ENCODE measurements around the gene MACROD2.

DNA sequence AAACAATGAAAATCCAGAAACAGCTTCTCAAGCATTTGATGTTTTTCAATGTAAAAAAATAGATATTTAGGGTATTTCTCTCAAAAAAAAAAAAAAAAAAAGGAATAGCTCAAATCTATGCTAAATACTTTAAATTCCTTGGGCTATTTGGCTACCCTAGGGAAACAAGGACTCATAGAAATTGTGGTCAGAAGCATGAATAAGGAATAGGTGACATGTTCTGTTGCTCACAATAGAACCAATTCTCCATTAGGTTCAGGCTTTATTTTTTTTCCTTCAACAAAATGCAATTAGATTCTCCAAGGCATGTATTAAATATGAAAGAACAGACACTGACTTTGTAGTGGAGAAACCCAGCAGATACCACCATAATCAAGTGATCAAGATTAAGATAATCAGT lies 1246.4 kb downstream of the MACROD2 start:
- TF ChIP-seq, protein P1, sequence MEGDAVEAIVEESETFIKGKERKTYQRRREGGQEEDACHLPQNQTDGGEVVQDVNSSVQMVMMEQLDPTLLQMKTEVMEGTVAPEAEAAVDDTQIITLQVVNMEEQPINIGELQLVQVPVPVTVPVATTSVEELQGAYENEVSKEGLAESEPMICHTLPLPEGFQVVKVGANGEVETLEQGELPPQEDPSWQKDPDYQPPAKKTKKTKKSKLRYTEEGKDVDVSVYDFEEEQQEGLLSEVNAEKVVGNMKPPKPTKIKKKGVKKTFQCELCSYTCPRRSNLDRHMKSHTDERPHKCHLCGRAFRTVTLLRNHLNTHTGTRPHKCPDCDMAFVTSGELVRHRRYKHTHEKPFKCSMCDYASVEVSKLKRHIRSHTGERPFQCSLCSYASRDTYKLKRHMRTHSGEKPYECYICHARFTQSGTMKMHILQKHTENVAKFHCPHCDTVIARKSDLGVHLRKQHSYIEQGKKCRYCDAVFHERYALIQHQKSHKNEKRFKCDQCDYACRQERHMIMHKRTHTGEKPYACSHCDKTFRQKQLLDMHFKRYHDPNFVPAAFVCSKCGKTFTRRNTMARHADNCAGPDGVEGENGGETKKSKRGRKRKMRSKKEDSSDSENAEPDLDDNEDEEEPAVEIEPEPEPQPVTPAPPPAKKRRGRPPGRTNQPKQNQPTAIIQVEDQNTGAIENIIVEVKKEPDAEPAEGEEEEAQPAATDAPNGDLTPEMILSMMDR (IDR thresholded peaks at IDR 0.05): no peak
- no peak for TF ChIP-seq POLR2A (IDR thresholded peaks at IDR 0.05)
